Measurements from ENCODE around the gene MYL3.

Gene MYL3

DNA sequence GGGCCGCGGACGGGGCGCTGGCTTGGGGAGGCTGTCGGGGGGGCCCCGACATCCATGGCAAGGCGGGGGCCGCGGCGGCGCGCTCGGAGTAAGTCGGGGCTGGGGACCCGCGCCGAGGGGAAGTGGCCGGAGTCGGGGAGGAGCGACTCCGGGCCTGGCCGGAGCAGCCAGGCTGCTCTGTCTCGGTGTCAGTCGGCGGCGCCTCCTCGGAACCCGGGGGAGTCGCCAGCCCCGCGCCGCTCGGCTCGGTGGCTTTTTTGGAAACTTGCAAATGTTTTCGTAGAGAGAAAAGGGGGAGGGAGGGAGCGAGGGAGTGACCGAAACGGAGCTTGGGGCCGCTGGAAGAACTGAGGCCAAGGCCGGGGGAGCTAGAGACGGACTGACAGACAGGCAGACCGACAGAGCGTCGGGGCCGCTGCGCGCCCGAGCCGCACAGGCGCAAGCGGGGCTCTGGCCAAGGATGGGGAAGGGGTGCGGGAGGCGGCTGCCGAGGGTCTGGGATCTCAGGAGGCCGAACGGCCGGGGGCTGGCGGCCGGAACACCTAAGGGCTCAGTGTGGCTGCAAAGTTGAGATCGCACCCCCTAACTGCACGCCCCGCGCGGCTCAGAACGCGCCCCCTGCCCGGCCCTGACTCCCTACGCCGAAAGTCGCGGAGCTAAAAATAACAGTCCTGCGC is 19.3 kb upstream of the MYL3 start:
- peak in 1 of 2 experiments; percentile 48 for DNase-seq

DNA sequence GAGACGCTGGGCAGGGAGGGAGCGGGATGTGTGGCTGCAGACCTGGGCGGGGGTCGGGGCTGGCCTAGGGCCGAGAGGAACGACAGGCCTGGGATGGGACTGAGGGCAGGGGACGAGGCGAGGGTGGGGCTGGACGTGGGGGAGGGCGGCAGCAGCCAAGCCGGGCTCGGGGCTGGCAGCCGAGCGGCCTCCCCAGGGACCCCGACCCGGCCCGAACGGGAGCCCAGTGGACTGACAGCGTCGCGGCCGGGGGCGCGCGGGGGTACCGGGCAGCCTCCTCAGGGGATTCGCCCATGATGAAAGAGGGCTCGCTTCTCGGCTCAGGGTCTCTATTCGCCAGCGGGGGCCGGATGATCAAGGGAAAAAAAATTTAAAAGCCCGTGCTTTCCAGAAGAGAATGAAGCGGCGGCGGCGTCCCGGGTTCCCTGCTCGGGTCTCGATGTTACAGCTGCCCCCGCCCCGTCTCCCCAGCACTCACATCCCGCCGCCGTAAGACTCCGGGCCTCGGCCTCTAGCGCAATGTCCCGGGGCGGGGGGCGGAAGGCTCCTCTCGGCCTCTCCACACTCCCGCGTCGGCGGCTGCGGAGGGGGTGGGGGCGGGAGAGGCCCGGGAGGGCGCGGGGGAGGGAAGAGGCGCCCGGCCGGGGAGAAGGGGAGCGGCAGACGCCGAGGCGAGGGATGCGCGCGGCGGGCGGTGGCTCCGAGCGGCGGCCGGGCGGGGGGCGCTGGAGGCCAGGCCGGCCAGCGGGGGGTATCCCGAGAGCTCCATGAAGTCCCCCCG is 18.5 kb upstream of the MYL3 start:
- peak in 1 of 2 experiments; percentile 36 for DNase-seq

GRCh38 chr3:46880884-46881595 is 17.8 kb upstream of the MYL3 start:
- no peak for DNase-seq

DNA sequence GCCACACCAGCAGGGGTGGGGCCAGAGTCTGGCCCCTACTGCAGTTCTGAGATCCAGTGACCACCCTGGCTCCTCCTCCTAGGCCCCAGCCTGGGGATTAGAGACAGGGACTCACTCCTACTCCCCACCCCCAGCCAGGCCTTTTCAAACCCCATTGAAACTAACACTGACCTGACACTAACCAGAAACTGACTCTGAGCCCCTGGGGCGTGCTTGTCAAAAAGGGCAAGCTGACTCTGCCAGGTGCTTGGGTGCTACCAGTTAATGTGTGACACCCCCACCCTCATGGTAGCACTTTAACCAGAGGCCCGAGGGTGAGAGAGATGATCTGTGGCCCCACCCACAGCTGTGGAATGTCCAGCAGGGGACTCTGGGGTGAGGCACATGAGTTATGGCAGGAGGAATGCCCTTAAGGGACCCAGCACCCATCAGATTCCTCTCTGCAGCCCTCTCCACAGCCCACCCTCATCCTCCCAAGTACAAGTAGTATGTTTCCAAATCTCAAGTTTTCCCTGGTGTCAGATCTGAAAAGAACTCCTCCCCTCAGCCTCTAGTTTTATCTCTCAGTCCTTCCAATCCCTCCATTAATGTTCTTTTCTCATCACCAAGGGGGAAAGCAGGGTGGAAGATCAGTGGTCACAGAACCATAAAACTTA is 15.7 kb upstream of the MYL3 start:
- DNase-seq, result no peak

DNA sequence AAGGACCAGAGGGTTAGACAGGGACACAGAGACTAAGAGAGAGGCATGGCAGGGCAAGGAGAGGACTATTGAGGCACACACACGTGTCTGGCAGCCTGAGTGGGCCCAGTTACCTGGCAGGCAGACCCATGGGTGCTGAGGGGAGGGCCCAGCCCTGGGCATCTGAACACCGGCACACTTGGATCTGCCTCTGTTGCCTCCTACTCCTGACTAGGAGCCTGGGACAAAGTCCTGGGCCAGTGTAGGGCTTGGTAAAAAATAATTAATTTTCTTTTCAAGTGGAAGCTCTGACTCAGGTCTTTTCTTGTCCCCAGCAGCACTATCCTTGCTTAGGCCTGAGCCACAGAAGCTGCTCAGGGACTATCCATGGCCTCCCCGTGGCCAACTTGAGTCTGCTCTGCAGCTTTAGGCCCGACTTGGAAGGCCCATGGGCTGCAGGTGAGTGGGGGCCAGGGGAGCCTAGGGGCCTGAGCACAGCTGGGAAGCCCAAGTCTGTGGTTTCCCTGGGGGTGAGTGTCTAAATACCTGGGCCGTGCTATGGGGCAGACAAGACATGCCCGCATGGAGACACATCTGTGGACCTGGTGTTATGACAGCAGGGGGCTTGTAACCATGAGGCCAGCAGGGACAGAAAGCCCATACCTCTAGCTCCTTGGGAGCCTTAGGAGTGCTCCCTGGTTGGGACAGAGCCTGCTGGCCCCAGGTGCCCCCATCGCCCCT is 14.3 kb upstream of the MYL3 start, which contains the start of gene PTH1R:
TSS of gene PTH1R (plus strand) at position 316 of the 720 bp plus-strand sequence. CDS start 5,839 bp downstream, outside the sequence.
- DNase-seq, result no peak

- DNase-seq, result no peak
These were observed 13.4 kb upstream of the MYL3 start for GRCh38 chr3:46876313-46877300.

DNA sequence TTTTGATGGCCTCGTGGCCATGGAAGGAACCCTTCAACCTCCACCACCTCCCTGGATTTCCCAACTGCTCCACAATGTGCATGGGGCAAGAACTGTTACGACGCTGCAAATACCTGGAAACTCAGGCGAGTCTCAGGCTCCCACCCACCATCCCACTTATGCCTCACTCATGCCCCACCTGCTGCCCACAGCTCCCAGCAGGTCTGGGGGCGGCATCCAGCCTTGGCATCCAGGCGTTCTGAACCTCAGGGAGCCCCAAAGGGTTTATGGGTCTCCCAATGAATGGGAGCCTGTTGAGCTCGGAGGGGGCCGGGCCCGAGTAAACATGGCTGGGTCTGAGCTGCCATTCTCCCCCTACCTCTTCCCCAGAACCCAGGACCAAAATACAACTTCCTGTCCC is 12.3 kb upstream of the MYL3 start:
- DNase-seq, result no peak

GRCh38 chr3:46874430-46874829 is 11.2 kb upstream of the MYL3 start:
- no peak for DNase-seq

GRCh38 chr3:46873521-46873920 is 10.3 kb upstream of the MYL3 start:
- no peak for DNase-seq

DNA sequence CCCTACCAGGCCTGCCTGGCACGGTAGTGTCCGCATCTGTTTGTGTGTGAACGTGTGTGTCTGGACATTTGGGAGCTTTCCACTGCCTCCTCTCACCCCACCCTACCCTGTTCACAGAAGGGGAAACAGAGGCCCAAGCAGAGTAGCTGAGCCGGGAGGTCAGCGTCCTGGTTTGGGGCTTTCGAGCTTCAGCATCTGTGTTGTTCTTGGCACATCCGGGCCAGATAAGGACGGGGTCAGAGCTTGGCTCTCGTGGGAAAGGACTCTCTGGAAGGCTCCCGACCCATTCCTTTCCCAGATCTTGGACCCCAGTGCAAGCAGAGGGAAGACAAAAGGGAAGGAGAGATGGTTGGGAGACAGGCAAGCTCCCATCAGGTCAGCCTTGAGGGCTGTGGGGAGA is 8.0 kb upstream of the MYL3 start:
- DNase-seq, result no peak

- DNase-seq, result no peak
These were observed 7.4 kb upstream of the MYL3 start for GRCh38 chr3:46870651-46871050.

DNA sequence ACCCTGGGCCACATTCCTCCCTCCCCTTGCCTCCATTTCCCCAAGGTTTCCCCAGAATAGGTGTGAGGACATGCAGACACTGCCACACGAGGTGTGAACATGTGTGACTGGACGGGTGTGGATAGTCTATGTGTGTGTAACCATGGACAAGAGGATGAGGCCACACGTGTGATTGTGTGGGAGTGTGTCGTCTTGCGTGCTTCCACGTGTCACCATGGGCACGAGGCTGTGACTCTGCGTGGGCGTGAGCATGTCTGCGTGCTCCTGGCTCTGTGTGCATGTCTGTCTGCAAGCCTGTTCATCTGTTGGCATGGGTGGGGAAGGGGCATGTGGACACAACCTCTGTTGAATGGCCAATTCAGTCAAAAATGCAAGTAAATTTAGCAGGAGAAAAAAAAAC is 6.2 kb upstream of the MYL3 start:
- DNase-seq, result no peak

DNA sequence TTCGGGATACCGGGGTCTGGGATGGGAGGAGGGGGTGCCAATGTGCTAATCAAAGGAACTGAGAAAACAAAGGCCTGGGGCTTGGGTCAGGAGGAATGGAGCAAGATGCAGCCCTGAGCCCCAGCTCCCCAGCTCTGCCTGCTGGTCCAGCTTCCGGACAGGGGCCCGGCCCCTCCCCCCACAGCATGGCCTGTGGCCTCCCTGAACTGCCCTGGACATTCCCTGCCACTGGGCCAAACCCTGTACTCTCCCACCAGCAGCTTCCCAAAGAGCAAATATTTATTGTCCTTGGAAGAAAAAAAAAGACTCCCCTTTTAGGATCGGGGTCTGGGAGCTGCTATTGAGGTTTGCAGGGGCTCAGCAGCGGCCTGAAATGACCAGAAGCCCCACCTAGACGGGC is 5.7 kb upstream of the MYL3 start:
- DNase-seq, result no peak

DNA sequence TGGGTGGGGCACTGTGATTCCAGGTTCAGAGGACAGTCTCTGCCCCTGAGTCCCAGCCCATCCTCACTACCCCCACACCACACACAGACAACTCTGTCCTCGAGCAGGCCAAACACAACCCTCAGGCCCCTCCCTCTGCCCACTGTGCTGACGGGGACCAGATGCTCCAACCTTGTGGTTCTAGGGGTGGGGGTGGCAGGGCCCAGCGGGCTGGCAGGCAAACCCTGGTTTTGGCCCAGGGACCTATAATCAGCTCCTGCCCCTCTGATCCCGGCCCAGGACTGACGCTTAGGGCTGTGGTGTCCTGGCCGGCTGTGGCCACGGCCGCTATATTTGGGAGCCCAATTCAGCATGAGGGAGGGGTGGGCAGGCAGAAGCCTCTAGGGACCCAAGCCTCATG is 5.0 kb upstream of the MYL3 start:
- no peak for DNase-seq

GRCh38 chr3:46867550-46867898 is 4.3 kb upstream of the MYL3 start:
- no peak for DNase-seq

GRCh38 chr3:46866720-46867549 is 3.7 kb upstream of the MYL3 start:
- DNase-seq, result peak in 1 of 2 experiments; percentile 66

- no peak for DNase-seq
These were observed 2.9 kb upstream of the MYL3 start for GRCh38 chr3:46866032-46866595.

GRCh38 chr3:46865546-46865945 is 2.3 kb upstream of the MYL3 start:
- no peak for DNase-seq

GRCh38 chr3:46865031-46865507 is 1.8 kb upstream of the MYL3 start:
- no peak for DNase-seq

All from NCI-H526 (cell line).